WERI-Rb-1 (cell line): ENCODE results near the gene ARHGAP26.

Experiments
- DNase-seq: peaks from one replicate; pipeline ENCODE4 v3.0.0-alpha.2; 2020
- H3K27ac ChIP-seq: fragments of 250-450 bp; sonication (Bioruptor Pico); 2 replicates; pipeline ENCODE4 v1.5.1; 2020; ENCODE audit warnings: mild to moderate bottlenecking, moderate library complexity
- H3K27me3 ChIP-seq: fragments of 250-450 bp; sonication (Bioruptor Pico); 2 replicates; pipeline ENCODE4 v1.5.1; 2021; ENCODE audit warnings: mild to moderate bottlenecking, low read depth, moderate library complexity; ENCODE audit not compliant: insufficient read depth, severe bottlenecking
- H3K36me3 ChIP-seq: fragments of 250-450 bp; sonication (Bioruptor Pico); 2 replicates; pipeline ENCODE4 v1.5.1; 2020; ENCODE audit warnings: mild to moderate bottlenecking, moderate library complexity
- H3K4me3 ChIP-seq: 2 replicates; pipeline ENCODE4 v1.5.1; 2011; ENCODE audit warnings: low read depth, mild to moderate bottlenecking, control low read depth, low read length
- H3K9me3 ChIP-seq: fragments of 250-450 bp; sonication (Bioruptor Pico); 2 replicates; pipeline ENCODE4 v1.5.1; 2021; ENCODE audit warnings: mild to moderate bottlenecking, moderate library complexity; ENCODE audit not compliant: severe bottlenecking
- TF ChIP-seq, protein P1 (sequence below): IDR thresholded peaks from 2 replicates; pipeline ENCODE4 v1.5.1; 2011; ENCODE audit warnings: low read depth, mild to moderate bottlenecking, control low read depth, inconsistent platforms, low read length

ARHGAP26 gene

DNA sequence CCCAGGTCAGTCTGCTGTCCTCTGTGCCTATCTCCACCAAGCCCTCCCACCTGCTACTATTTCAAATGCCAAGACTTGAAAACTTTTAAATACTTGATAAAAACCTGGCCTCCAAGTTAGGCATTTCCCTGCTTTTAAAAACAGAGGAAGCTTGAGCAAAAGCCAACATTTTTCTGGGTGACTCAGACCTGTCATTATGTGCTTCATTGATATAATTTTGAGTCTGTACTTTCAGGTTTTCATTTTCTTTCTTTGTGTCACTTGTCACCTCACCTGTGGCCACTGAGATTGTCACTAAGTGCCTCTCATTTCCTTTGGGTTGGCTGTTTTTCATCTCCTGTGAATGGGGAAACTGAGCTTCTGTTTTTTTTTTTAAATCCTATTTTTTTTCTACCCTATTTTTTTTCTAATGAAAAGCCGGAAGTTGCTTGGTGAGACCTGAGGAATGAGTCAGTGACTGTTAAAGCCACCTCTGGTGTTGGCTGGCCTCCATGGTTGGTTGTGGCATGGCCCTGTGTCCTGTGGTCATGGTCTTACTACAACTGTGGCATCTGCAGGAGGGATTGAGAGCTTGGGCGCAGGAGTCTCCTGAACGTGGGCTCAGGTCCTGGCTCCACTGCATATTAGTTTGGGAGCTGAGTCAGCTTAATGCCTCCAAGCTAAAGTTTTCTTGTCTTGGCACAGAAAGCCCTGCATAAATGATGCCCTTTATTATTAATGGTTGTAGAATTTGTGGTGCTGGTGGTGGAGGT is 56.7 kb downstream of the ARHGAP26 start:
- Histone ChIP-seq H3K36me3 (no peaks in the 10 kb centered on the region), H3K9me3 (no peaks in the 10 kb centered on the region), H3K27ac (no peak overlapping the region), H3K27me3 (no peaks in the 10 kb centered on the region), H3K4me3 (no peak overlapping the region)
- DNase-seq: no peak
- TF ChIP-seq, protein P1, sequence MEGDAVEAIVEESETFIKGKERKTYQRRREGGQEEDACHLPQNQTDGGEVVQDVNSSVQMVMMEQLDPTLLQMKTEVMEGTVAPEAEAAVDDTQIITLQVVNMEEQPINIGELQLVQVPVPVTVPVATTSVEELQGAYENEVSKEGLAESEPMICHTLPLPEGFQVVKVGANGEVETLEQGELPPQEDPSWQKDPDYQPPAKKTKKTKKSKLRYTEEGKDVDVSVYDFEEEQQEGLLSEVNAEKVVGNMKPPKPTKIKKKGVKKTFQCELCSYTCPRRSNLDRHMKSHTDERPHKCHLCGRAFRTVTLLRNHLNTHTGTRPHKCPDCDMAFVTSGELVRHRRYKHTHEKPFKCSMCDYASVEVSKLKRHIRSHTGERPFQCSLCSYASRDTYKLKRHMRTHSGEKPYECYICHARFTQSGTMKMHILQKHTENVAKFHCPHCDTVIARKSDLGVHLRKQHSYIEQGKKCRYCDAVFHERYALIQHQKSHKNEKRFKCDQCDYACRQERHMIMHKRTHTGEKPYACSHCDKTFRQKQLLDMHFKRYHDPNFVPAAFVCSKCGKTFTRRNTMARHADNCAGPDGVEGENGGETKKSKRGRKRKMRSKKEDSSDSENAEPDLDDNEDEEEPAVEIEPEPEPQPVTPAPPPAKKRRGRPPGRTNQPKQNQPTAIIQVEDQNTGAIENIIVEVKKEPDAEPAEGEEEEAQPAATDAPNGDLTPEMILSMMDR: no peak

GRCh38 chr5:142827934-142828576 is 57.9 kb downstream of the ARHGAP26 start:
- Histone ChIP-seq H3K27ac (no peak overlapping the region), H3K4me3 (no peak overlapping the region), H3K27me3 (no peaks in the 10 kb centered on the region), H3K36me3 (no peaks in the 10 kb centered on the region), H3K9me3 (no peaks in the 10 kb centered on the region)
- TF ChIP-seq, protein P1: no peak
- no peak for DNase-seq

- no peak for DNase-seq
- no peak overlapping the region for H3K27ac ChIP-seq
These were observed 58.8 kb downstream of the ARHGAP26 start for GRCh38 chr5:142828797-142829535.

GRCh38 chr5:142829801-142830220 is 59.6 kb downstream of the ARHGAP26 start:
- TF ChIP-seq, protein P1: no peak
- no peak for DNase-seq
- no peaks in the 10 kb centered on the region for H3K36me3 ChIP-seq
- H3K9me3 ChIP-seq: no peaks in the 10 kb centered on the region
- H3K27me3 ChIP-seq: no peaks in the 10 kb centered on the region
- no peak overlapping the region for H3K27ac ChIP-seq
- H3K4me3 ChIP-seq: no peak overlapping the region

More at GRCh38 chr5:142828797-142829535, 58.8 kb downstream of the ARHGAP26 start:
- Histone ChIP-seq H3K4me3 (no peak overlapping the region), H3K27me3 (no peaks in the 10 kb centered on the region), H3K9me3 (no peaks in the 10 kb centered on the region), H3K36me3 (no peaks in the 10 kb centered on the region)
- TF ChIP-seq, protein P1: no peak

DNA sequence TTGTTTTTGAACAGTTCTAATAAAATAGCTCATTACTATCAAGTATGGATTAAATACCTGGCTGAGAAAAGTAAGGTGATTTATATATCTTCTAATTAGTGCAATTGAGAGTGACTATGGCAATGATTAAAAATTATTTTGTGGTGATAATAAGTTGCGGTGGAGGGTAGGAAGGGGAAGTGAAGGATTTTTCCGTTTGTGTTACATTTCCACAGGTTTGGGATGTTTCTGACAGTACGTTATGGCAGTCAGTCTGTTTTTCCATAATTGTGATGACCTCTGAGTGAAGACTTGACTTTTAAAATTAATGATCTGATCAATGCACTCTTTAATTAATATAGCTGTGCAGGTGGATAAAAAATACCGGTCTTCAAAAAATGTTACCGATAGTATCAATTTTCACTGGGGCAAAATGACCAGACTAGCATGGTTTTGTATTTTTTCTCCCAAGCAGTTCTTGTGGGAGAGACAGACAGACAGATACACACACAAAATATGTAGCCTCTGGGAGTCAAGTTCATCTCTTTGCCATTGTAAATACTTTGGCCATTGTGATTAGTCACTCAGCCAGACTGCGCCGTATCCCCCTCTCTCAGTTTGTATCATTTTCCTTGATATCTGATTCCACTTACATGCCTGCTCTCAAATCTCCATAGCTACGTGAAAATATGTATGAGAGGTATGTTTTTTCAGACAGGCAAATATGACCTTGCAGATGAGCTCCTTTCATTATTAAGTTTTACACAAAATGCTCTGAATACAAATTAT is 60.2 kb downstream of the ARHGAP26 start:
- H3K27ac ChIP-seq: no peak overlapping the region
- H3K9me3 ChIP-seq: no peaks in the 10 kb centered on the region
- TF ChIP-seq, protein P1: no peak

More for the DNA sequence above, 60.2 kb downstream of the ARHGAP26 start:
- Histone ChIP-seq H3K27me3 (no peaks in the 10 kb centered on the region), H3K4me3 (no peak overlapping the region), H3K36me3 (no peaks in the 10 kb centered on the region)
- DNase-seq: no peak
